Nephron (organoid): ENCODE results near the gene XRCC1.

ENCODE experiments used
- H3K27ac Mint-ChIP-seq, 3 experiments: 2 replicates each; pipeline ENCODE4 v1.8.0; 2020; ENCODE audit warnings: mixed read lengths in 3 of 3, mild to moderate bottlenecking in 2 of 3, moderate library complexity in 1 of 3
- H3K27me3 Mint-ChIP-seq: 2 replicates; pipeline ENCODE4 v1.8.0; 2021; ENCODE audit warnings: low read depth, mild to moderate bottlenecking, moderate library complexity, mixed read lengths
- H3K36me3 Mint-ChIP-seq: 2 replicates; pipeline ENCODE4 v1.8.0; 2020; ENCODE audit warnings: low read depth, mixed read lengths
- H3K4me1 Mint-ChIP-seq: 2 replicates; pipeline ENCODE4 v1.8.0; 2020; ENCODE audit warnings: mixed read lengths
- H3K4me3 Mint-ChIP-seq, 3 experiments: 2 replicates each; pipeline ENCODE4 v1.8.0; 2020; ENCODE audit warnings: mild to moderate bottlenecking in 3 of 3, mixed read lengths in 3 of 3, moderate library complexity in 2 of 3
- H3K9me3 Mint-ChIP-seq: 2 replicates; pipeline ENCODE4 v1.8.0; 2020; ENCODE audit warnings: mixed read lengths
- CTCF ChIP-seq, 3 experiments: fragments of 200-600 bp; sonication (generic); IDR thresholded peaks; one replicate each; pipeline ENCODE4 v1.5.0; 2021; ENCODE audit warnings: antibody characterized with exemption in 3 of 3; ENCODE audit not compliant: unreplicated experiment in 3 of 3

Gene XRCC1

GRCh38 chr19:43502419-43502976, 72.8 kb downstream of the XRCC1 start:
- Mint-ChIP-seq H3K36me3 (peaks cover 16% of the 10 kb centered on the region), H3K27me3 (peaks cover 18% of the 10 kb centered on the region), H3K9me3 (no peaks in the 10 kb centered on the region), H3K4me1 (peaks cover 48% of the 10 kb centered on the region), H3K4me3 (peak overlapping the region; percentile 92 to 98 (median 92)), H3K27ac (peak overlapping the region in 2 of 3 experiments; percentile 16 to 84)
- TF ChIP-seq CTCF (IDR thresholded peaks at IDR 0.05; ENCODE audit: unreplicated experiment in 3 of 3), result no peak

DNA sequence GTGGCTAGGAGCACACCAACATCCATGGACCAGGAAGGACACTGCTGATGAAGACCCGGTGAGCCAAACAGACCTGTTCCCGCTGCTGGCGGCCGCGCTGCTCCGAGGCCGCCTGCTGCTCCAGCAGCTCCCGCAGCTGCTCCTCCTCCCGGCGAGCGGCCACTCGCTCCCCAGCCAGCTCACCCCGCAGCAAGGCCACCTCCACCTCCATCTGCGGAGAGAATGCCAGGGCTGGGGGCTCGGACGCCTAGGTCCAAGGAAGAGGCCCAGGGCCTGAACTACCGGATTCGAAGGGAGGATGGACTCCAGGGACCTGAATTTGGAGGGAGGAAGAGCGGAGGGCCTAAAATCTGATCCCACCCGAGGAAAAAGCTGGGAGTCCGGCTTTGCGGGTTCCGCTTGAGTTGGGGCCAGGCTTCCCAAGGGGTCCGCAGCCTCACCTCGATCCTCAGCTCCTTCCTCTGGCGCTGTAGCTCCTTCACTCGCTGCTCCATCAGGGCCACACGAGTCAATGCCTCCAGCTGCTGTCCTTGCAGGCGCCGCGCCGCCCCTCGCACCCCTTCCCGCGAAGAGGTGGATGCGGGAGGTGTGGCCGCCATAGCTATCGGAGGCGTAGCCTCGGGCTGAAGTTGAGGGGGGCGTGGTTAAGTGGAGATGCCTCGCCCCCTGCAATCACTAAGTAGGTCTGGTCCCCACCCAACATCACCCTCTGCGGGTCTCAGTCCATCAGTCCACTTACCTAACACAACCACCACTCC, 73.5 kb downstream of the XRCC1 start:
- TF ChIP-seq CTCF (IDR thresholded peaks at IDR 0.05; ENCODE audit: unreplicated experiment in 3 of 3), result no peak
- Mint-ChIP-seq H3K27me3 (peaks cover 18% of the 10 kb centered on the region), H3K9me3 (no peaks in the 10 kb centered on the region), H3K4me1 (peaks cover 50% of the 10 kb centered on the region), H3K4me3 (peak overlapping the region; percentile 75 to 98 (median 92)), H3K36me3 (peaks cover 18% of the 10 kb centered on the region), H3K27ac (peak overlapping the region in 1 of 3 experiments; percentile 19)

GRCh38 chr19:43499042-43499441, 76.3 kb downstream of the XRCC1 start:
- H3K4me3 Mint-ChIP-seq, result peak overlapping the region; percentile 10 to 71 (median 17)
- H3K27ac Mint-ChIP-seq, result peak overlapping the region; percentile 87 to 96 (median 94)
- H3K27me3 Mint-ChIP-seq, result peaks cover 18% of the 10 kb centered on the region
- H3K9me3 Mint-ChIP-seq, result no peaks in the 10 kb centered on the region
- H3K36me3 Mint-ChIP-seq, result peaks cover 26% of the 10 kb centered on the region
- H3K4me1 Mint-ChIP-seq, result peaks cover 47% of the 10 kb centered on the region
- TF ChIP-seq CTCF (IDR thresholded peaks at IDR 0.05; ENCODE audit: unreplicated experiment in 3 of 3), result no peak

GRCh38 chr19:43498233-43498842, 77.0 kb downstream of the XRCC1 start:
- H3K4me3 Mint-ChIP-seq, result peak overlapping the region; percentile 19 to 71 (median 53)
- TF ChIP-seq CTCF (IDR thresholded peaks at IDR 0.05; ENCODE audit: unreplicated experiment in 3 of 3), result no peak
- H3K27ac Mint-ChIP-seq, result peak overlapping the region; percentile 87 to 96 (median 94)
- H3K27me3 Mint-ChIP-seq, result peaks cover 13% of the 10 kb centered on the region
- H3K36me3 Mint-ChIP-seq, result peaks cover 26% of the 10 kb centered on the region
- H3K9me3 Mint-ChIP-seq, result no peaks in the 10 kb centered on the region
- H3K4me1 Mint-ChIP-seq, result peaks cover 40% of the 10 kb centered on the region

- Mint-ChIP-seq H3K27ac (peak overlapping the region; percentile 68 to 94 (median 84)), H3K36me3 (peaks cover 26% of the 10 kb centered on the region), H3K4me3 (no peak overlapping the region), H3K4me1 (peaks cover 31% of the 10 kb centered on the region), H3K27me3 (peaks cover 3% of the 10 kb centered on the region), H3K9me3 (no peaks in the 10 kb centered on the region)
- TF ChIP-seq CTCF (IDR thresholded peaks at IDR 0.05; ENCODE audit: unreplicated experiment in 3 of 3), result no peak
Measured at GRCh38 chr19:43496960-43497359, 78.4 kb downstream of the XRCC1 start.
